ENCODE data around the gene RASGRP1. TPM values are rescaled to one million over a fixed set of nuclear protein-coding genes. Genes with fewer than 3 reads are reported as not detected.

Gene RASGRP1
- polyA plus RNA-seq, 1 donor (not counting 4 experiments of a cell fraction or from before 2014, with no cell fraction given): 0.28 TPM

GRCh38 chr15:38540510-38540909, 24.1 kb downstream of the RASGRP1 start:
- Histone ChIP-seq H4K20me1 (ENCODE audit: control insufficient read depth, extremely low read depth, insufficient read depth, low read length) (no peaks in the 10 kb centered on the region), H3K79me2 (ENCODE audit: control insufficient read depth, insufficient read depth, low read length) (no peaks in the 10 kb centered on the region), H3K4me1 (ENCODE audit: control insufficient read depth, extremely low read depth, insufficient read depth, low read length) (no peaks in the 10 kb centered on the region), H3K9me1 (ENCODE audit: control insufficient read depth, extremely low read depth, insufficient read depth, low read length) (no peaks in the 10 kb centered on the region), H3K9me3 (ENCODE audit: control insufficient read depth, low read depth, low read length) (no peaks in the 10 kb centered on the region), H3K27ac (ENCODE audit: control insufficient read depth, insufficient read depth, low read length) (no peak overlapping the region), H3K27me3 (ENCODE audit: control insufficient read depth, extremely low read depth, insufficient read depth, low read length) (no peaks in the 10 kb centered on the region), H3K9ac (ENCODE audit: control insufficient read depth, extremely low read depth, insufficient read depth, low read length) (no peak overlapping the region), H3K4me3 (ENCODE audit: control insufficient read depth in 2 of 3, extremely low read depth in 1 of 3, insufficient read depth in 2 of 3, low read depth in 1 of 3, low read length in 3 of 3) (no peak overlapping the region), H2AFZ (ENCODE audit: control insufficient read depth, low read length) (no peak overlapping the region), H3K4me2 (ENCODE audit: control insufficient read depth, extremely low read depth, insufficient read depth, low read depth, low read length) (no peak overlapping the region), H3K36me3 (ENCODE audit: control insufficient read depth in 2 of 2, extremely low read depth in 1 of 2, insufficient read depth in 2 of 2, low read length in 2 of 2) (no peaks in the 10 kb centered on the region)
- DNase-seq (ENCODE audit: low read depth, low spot score) (no peak), FAIRE-seq (no peak)
- dilution Hi-C loops (cut with MboI; ENCODE audit: extremely low pct_ligation_motif_present, low sequenced_read_pairs): no loop called here
- TF ChIP-seq EZH2 (IDR thresholded peaks at IDR 0.05; ENCODE audit: low read length): no peak
- no peak for TF ChIP-seq CTCF (optimal IDR thresholded peaks at IDR 0.05 in 1 of 3, IDR thresholded peaks at IDR 0.05 in 1 of 3, conservative IDR thresholded peaks at IDR 0.05 in 1 of 3; ENCODE audit: extremely low read depth in 1 of 3, insufficient read depth in 2 of 3, low read length in 3 of 3)

GRCh38 chr15:38539008-38539343, 25.6 kb downstream of the RASGRP1 start:
- FAIRE-seq (no peak), DNase-seq (ENCODE audit: low read depth, low spot score) (no peak)
- no peak for TF ChIP-seq CTCF (optimal IDR thresholded peaks at IDR 0.05 in 1 of 3, IDR thresholded peaks at IDR 0.05 in 1 of 3, conservative IDR thresholded peaks at IDR 0.05 in 1 of 3; ENCODE audit: extremely low read depth in 1 of 3, insufficient read depth in 2 of 3, low read length in 3 of 3)
- no peak for TF ChIP-seq EZH2 (IDR thresholded peaks at IDR 0.05; ENCODE audit: low read length)
- Histone ChIP-seq H4K20me1 (ENCODE audit: control insufficient read depth, extremely low read depth, insufficient read depth, low read length) (no peaks in the 10 kb centered on the region), H3K9ac (ENCODE audit: control insufficient read depth, extremely low read depth, insufficient read depth, low read length) (no peak overlapping the region), H3K4me3 (ENCODE audit: control insufficient read depth in 2 of 3, extremely low read depth in 1 of 3, insufficient read depth in 2 of 3, low read depth in 1 of 3, low read length in 3 of 3) (no peak overlapping the region), H2AFZ (ENCODE audit: control insufficient read depth, low read length) (no peak overlapping the region), H3K4me2 (ENCODE audit: control insufficient read depth, extremely low read depth, insufficient read depth, low read depth, low read length) (no peak overlapping the region), H3K27me3 (ENCODE audit: control insufficient read depth, extremely low read depth, insufficient read depth, low read length) (no peaks in the 10 kb centered on the region), H3K4me1 (ENCODE audit: control insufficient read depth, extremely low read depth, insufficient read depth, low read length) (no peaks in the 10 kb centered on the region), H3K79me2 (ENCODE audit: control insufficient read depth, insufficient read depth, low read length) (no peaks in the 10 kb centered on the region), H3K27ac (ENCODE audit: control insufficient read depth, insufficient read depth, low read length) (no peak overlapping the region), H3K9me1 (ENCODE audit: control insufficient read depth, extremely low read depth, insufficient read depth, low read length) (no peaks in the 10 kb centered on the region), H3K9me3 (ENCODE audit: control insufficient read depth, low read depth, low read length) (no peaks in the 10 kb centered on the region), H3K36me3 (ENCODE audit: control insufficient read depth in 2 of 2, extremely low read depth in 1 of 2, insufficient read depth in 2 of 2, low read length in 2 of 2) (no peaks in the 10 kb centered on the region)
- dilution Hi-C loops (cut with MboI; ENCODE audit: extremely low pct_ligation_motif_present, low sequenced_read_pairs): no loop called here

Measured in keratinocyte (primary cell).